GM12878 (cell line): ENCODE measurements around the gene SYCP2. TPM values are rescaled to one million over a fixed set of nuclear protein-coding genes. Genes with fewer than 3 reads are reported as not detected.

ENCODE experiments used
- ATF2 ChIP-seq: IDR thresholded peaks from 2 replicates; pipeline ENCODE4 v1.6.1; 2012; ENCODE audit warnings: low read length, inconsistent platforms
- BCLAF1 ChIP-seq: fragments of 450-650 bp; IDR thresholded peaks from 2 replicates; pipeline ENCODE4 v1.6.1; 2017; ENCODE audit warnings: antibody characterized with exemption, mild to moderate bottlenecking, moderate library complexity
- CEBPB ChIP-seq, 2 experiments: fragments of 150-350 bp in 1 of 2; IDR thresholded peaks; 2 replicates each; pipeline ENCODE4 v1.6.1; 2012 to 2014; ENCODE audit warnings: low read depth in 2 of 2, low read length in 2 of 2, borderline replicate concordance in 1 of 2, inconsistent platforms in 1 of 2
- CHD2 ChIP-seq: IDR thresholded peaks from 2 replicates; pipeline ENCODE4 v1.6.1; 2011; ENCODE audit warnings: low read depth, low read length, improper control_type of control experiment, borderline replicate concordance
- CHD4 ChIP-seq: fragments of 200-600 bp; sonication (generic); IDR thresholded peaks from 2 replicates; pipeline ENCODE4 v1.6.1; 2016; ENCODE audit warnings: mild to moderate bottlenecking
- HSF1 ChIP-seq: fragments of 150-350 bp; IDR thresholded peaks from 2 replicates; pipeline ENCODE4 v1.6.1; 2014; ENCODE audit warnings: mild to moderate bottlenecking, low read depth, low read length
- MAX ChIP-seq: IDR thresholded peaks from 2 replicates; pipeline ENCODE4 v1.6.1; 2012; ENCODE audit warnings: low read depth, low read length, improper control_type of control experiment
- POLR2AphosphoS5 ChIP-seq: IDR thresholded peaks from 2 replicates; pipeline ENCODE4 v1.6.1; 2011; ENCODE audit warnings: mild to moderate bottlenecking, low read length, inconsistent platforms
- SMAD5 ChIP-seq: IDR thresholded peaks from 2 replicates; pipeline ENCODE4 v1.6.1; 2016; ENCODE audit warnings: antibody characterized with exemption, low read depth
- SMARCA5 ChIP-seq: fragments of 450-650 bp; IDR thresholded peaks from 2 replicates; pipeline ENCODE4 v1.6.1; 2017; ENCODE audit warnings: mild to moderate bottlenecking
- TAF1 ChIP-seq: IDR thresholded peaks from 2 replicates; pipeline ENCODE4 v1.6.1; 2011; ENCODE audit warnings: mild to moderate bottlenecking, low read depth, low read length, borderline replicate concordance
- USF1 ChIP-seq: IDR thresholded peaks from 2 replicates; pipeline ENCODE4 v1.6.1; 2011; ENCODE audit warnings: borderline replicate concordance, low read depth, mild to moderate bottlenecking, moderate library complexity, mixed read lengths, low read length; ENCODE audit not compliant: insufficient read depth; ENCODE audit errors: extremely low read length
- polyA plus RNA-seq, 11 experiments: library from polyadenylated mRNA; depleted of rRNA in 4 of 11; unstranded in 6 of 11; stranded (reverse) in 5 of 11; fragments of >200 nt; fragmentation: Nextera tagmentation in 4 of 11; fragmentation: Illumina TruSeq in 1 of 11; extraction: Ambion mirVana in 4 of 11; extraction: Trizol in 1 of 11; gene quantifications; 1 replicate in 1 of 11; 2 replicates in 10 of 11; pipeline versions ENCODE4 v1.2.1 to v1.2.3, GENCODE V29; 2011 to 2016; ENCODE audit warnings: inconsistent platforms in 2 of 11, missing spikeins in 2 of 11, low read depth in 1 of 11
- total RNA-seq, 4 experiments: library from RNA; depleted of rRNA in 3 of 4; stranded (reverse); fragments of >200 nt in 3 of 4; fragmentation: Illumina TruSeq in 1 of 4; extraction: Trizol in 1 of 4; gene quantifications; 2 replicates each; pipeline versions ENCODE4 v1.2.1 to v1.2.3, GENCODE V29; 2013 to 2021
- TF ChIP-seq, protein P1 (sequence below): fragments of 450-650 bp; IDR thresholded peaks from 2 replicates; pipeline ENCODE4 v1.6.1; 2018; ENCODE audit warnings: borderline replicate concordance, mild to moderate bottlenecking; ENCODE audit not compliant: partially characterized antibody
- TF ChIP-seq, protein P2 (sequence below): fragments of 150-350 bp; IDR thresholded peaks from 2 replicates; pipeline ENCODE4 v1.6.1; 2016; ENCODE audit warnings: low read depth, low read length

The SYCP2 gene
- total and polyA plus RNA-seq, 10 of the 15 experiments (the other 5 are each of a cell fraction or from before 2014, with no cell fraction given) = 0.01 to 0.18 (median 0.09) TPM; not detected in 2

DNA sequence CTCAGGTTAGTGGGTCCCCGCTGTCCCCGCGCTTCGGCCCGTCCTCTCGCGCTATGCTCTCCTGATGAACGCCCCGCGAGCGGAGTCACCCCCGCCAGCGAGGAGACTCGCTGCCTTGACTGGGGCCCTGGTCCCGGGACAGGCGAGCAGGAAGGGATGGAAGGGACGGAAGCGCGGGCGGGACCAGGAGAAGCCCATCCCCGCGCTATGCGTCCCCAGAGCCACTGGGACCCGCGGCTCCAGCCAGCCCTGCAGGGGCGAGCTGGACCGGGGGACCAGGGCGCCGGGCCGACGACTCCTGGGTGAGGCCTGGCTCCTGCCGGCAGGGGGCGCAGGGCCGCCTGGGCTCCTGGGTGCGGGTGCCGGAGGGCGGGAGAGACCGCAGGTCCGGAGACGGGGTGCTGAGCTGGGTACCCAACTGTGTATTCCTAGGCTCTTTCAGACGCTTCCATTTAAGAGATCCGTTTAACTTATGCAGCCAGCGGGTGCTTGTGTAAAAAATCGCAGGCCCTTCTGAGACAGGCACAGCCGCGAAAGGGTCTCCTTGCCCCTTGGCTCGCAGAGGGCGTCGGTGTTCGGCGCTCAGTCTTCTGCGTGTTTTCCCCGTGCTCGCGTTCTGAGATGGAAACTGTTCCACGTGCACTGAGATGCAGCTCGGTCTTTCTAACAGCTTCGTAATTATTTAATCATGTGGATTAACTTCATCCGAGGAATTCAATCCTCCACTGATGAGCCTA lies 580 bp upstream of the SYCP2 start (continued):
- TF ChIP-seq TAF1 (no peak), CHD4 (no peak), CEBPB (IDR thresholded peaks at IDR 0.05; ENCODE audit: borderline replicate concordance in 1 of 2, low read depth in 2 of 2, low read length in 2 of 2) (no peak), CHD2 (no peak), POLR2AphosphoS5 (no peak), SMARCA5 (peak; percentile 80), SMAD5 (no peak), MAX (no peak), USF1 (no peak), BCLAF1 (no peak), ATF2 (no peak), HSF1 (no peak)
- TF ChIP-seq, protein P1, sequence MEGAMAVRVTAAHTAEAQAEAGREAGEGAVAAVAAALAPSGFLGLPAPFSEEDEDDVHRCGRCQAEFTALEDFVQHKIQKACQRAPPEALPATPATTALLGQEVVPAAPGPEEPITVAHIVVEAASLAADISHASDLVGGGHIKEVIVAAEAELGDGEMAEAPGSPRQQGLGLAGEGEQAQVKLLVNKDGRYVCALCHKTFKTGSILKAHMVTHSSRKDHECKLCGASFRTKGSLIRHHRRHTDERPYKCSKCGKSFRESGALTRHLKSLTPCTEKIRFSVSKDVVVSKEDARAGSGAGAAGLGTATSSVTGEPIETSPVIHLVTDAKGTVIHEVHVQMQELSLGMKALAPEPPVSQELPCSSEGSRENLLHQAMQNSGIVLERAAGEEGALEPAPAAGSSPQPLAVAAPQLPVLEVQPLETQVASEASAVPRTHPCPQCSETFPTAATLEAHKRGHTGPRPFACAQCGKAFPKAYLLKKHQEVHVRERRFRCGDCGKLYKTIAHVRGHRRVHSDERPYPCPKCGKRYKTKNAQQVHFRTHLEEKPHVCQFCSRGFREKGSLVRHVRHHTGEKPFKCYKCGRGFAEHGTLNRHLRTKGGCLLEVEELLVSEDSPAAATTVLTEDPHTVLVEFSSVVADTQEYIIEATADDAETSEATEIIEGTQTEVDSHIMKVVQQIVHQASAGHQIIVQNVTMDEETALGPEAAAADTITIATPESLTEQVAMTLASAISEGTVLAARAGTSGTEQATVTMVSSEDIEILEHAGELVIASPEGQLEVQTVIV = no peak
- TF ChIP-seq, protein P2, sequence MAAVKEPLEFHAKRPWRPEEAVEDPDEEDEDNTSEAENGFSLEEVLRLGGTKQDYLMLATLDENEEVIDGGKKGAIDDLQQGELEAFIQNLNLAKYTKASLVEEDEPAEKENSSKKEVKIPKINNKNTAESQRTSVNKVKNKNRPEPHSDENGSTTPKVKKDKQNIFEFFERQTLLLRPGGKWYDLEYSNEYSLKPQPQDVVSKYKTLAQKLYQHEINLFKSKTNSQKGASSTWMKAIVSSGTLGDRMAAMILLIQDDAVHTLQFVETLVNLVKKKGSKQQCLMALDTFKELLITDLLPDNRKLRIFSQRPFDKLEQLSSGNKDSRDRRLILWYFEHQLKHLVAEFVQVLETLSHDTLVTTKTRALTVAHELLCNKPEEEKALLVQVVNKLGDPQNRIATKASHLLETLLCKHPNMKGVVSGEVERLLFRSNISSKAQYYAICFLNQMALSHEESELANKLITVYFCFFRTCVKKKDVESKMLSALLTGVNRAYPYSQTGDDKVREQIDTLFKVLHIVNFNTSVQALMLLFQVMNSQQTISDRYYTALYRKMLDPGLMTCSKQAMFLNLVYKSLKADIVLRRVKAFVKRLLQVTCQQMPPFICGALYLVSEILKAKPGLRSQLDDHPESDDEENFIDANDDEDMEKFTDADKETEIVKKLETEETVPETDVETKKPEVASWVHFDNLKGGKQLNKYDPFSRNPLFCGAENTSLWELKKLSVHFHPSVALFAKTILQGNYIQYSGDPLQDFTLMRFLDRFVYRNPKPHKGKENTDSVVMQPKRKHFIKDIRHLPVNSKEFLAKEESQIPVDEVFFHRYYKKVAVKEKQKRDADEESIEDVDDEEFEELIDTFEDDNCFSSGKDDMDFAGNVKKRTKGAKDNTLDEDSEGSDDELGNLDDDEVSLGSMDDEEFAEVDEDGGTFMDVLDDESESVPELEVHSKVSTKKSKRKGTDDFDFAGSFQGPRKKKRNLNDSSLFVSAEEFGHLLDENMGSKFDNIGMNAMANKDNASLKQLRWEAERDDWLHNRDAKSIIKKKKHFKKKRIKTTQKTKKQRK = no peak
